Measurements from ENCODE around the gene TMEM37. TPM values are rescaled to one million over a fixed set of nuclear protein-coding genes. Genes with fewer than 3 reads are reported as not detected.

Gene TMEM37
- total and polyA plus RNA-seq, 2 of the 13 experiments (the other 11 are each of a cell fraction or from before 2014, with no cell fraction given) = 37.7 to 115 TPM

- no peak for TF ChIP-seq MEF2D (CRISPR knock-in tag; IDR thresholded peaks at IDR 0.05)
- TF ChIP-seq, protein P1, sequence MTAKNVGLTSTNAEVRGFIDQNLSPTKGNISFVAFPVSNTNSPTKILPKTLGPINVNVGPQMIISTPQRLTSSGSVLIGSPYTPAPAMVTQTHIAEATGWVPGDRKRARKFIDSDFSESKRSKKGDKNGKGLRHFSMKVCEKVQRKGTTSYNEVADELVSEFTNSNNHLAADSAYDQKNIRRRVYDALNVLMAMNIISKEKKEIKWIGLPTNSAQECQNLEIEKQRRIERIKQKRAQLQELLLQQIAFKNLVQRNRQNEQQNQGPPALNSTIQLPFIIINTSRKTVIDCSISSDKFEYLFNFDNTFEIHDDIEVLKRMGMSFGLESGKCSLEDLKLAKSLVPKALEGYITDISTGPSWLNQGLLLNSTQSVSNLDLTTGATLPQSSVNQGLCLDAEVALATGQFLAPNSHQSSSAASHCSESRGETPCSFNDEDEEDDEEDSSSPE (CRISPR knock-in tag; IDR thresholded peaks at IDR 0.05) = no peak
- TF ChIP-seq ISX (CRISPR knock-in tag; conservative IDR thresholded peaks at IDR 0.05) = no peak
- TF ChIP-seq ZNF234 (CRISPR knock-in tag; conservative IDR thresholded peaks at IDR 0.05) = no peak
- TF ChIP-seq, protein P2, sequence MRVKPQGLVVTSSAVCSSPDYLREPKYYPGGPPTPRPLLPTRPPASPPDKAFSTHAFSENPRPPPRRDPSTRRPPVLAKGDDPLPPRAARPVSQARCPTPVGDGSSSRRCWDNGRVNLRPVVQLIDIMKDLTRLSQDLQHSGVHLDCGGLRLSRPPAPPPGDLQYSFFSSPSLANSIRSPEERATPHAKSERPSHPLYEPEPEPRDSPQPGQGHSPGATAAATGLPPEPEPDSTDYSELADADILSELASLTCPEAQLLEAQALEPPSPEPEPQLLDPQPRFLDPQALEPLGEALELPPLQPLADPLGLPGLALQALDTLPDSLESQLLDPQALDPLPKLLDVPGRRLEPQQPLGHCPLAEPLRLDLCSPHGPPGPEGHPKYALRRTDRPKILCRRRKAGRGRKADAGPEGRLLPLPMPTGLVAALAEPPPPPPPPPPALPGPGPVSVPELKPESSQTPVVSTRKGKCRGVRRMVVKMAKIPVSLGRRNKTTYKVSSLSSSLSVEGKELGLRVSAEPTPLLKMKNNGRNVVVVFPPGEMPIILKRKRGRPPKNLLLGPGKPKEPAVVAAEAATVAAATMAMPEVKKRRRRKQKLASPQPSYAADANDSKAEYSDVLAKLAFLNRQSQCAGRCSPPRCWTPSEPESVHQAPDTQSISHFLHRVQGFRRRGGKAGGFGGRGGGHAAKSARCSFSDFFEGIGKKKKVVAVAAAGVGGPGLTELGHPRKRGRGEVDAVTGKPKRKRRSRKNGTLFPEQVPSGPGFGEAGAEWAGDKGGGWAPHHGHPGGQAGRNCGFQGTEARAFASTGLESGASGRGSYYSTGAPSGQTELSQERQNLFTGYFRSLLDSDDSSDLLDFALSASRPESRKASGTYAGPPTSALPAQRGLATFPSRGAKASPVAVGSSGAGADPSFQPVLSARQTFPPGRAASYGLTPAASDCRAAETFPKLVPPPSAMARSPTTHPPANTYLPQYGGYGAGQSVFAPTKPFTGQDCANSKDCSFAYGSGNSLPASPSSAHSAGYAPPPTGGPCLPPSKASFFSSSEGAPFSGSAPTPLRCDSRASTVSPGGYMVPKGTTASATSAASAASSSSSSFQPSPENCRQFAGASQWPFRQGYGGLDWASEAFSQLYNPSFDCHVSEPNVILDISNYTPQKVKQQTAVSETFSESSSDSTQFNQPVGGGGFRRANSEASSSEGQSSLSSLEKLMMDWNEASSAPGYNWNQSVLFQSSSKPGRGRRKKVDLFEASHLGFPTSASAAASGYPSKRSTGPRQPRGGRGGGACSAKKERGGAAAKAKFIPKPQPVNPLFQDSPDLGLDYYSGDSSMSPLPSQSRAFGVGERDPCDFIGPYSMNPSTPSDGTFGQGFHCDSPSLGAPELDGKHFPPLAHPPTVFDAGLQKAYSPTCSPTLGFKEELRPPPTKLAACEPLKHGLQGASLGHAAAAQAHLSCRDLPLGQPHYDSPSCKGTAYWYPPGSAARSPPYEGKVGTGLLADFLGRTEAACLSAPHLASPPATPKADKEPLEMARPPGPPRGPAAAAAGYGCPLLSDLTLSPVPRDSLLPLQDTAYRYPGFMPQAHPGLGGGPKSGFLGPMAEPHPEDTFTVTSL (CRISPR knock-in tag; IDR thresholded peaks at IDR 0.05; ENCODE audit: borderline replicate concordance) = 0 out of 2 replicates have a peak, but pooled peaks have one; percentile 46
- peak; percentile 58 for TF ChIP-seq JARID2 (CRISPR knock-in tag; IDR thresholded peaks at IDR 0.05; ENCODE audit: insufficient replicate concordance)
- TF ChIP-seq GLMP (CRISPR knock-in tag; IDR thresholded peaks at IDR 0.05; ENCODE audit: borderline replicate concordance) = no peak
- no peak for TF ChIP-seq ZNF75D (CRISPR knock-in tag; IDR thresholded peaks at IDR 0.05; ENCODE audit: borderline replicate concordance)
- no peak for TF ChIP-seq ZNF607 (CRISPR knock-in tag; IDR thresholded peaks at IDR 0.05; ENCODE audit: borderline replicate concordance)
- TF ChIP-seq CENPX (CRISPR knock-in tag; IDR thresholded peaks at IDR 0.05) = no peak
- TF ChIP-seq SIX1 (CRISPR knock-in tag; IDR thresholded peaks at IDR 0.05; ENCODE audit: borderline replicate concordance) = no peak
- no peak for TF ChIP-seq ZNF329 (CRISPR knock-in tag; IDR thresholded peaks at IDR 0.05; ENCODE audit: low read depth)
- TF ChIP-seq ZUFSP (CRISPR knock-in tag; IDR thresholded peaks at IDR 0.05; ENCODE audit: borderline replicate concordance) = no peak
- TF ChIP-seq ZMAT3 (CRISPR knock-in tag; conservative IDR thresholded peaks at IDR 0.05) = no peak
- TF ChIP-seq ZNF7 (CRISPR knock-in tag; IDR thresholded peaks at IDR 0.05) = no peak
- TF ChIP-seq ATF2 (CRISPR knock-in tag; IDR thresholded peaks at IDR 0.05) = peak; percentile 81; the same call in 1 of the 2 replicates
- no peak for TF ChIP-seq JUN (CRISPR knock-in tag; IDR thresholded peaks at IDR 0.05)
Measured at GRCh38 chr2:119476301-119477112, 44.9 kb downstream of the TMEM37 start (continued).

All from HepG2 (cell line).